ENCODE results near the gene ZBTB20.

ZBTB20 gene

GRCh38 chr3:115102046-115102445, 45.0 kb downstream of the ZBTB20 start:
- Histone ChIP-seq H3K27me3 (ENCODE audit: insufficient read depth, low read length) (no peaks in the 10 kb centered on the region), H3K9me3 (ENCODE audit: insufficient read depth, low read depth, low read length) (no peaks in the 10 kb centered on the region), H3K9ac (ENCODE audit: low read depth, low read length) (no peak overlapping the region), H3K4me1 (ENCODE audit: insufficient read depth, low read length) (peaks cover 11% of the 10 kb centered on the region), H3K27ac (ENCODE audit: low read depth, low read length) (no peak overlapping the region), H3K4me3 (ENCODE audit: low read length) (no peak overlapping the region), H3K36me3 (ENCODE audit: insufficient read depth, low read length) (no peaks in the 10 kb centered on the region)
- 84% methylated on average over 1 of the region's 2 CpGs for WGBS

DNA sequence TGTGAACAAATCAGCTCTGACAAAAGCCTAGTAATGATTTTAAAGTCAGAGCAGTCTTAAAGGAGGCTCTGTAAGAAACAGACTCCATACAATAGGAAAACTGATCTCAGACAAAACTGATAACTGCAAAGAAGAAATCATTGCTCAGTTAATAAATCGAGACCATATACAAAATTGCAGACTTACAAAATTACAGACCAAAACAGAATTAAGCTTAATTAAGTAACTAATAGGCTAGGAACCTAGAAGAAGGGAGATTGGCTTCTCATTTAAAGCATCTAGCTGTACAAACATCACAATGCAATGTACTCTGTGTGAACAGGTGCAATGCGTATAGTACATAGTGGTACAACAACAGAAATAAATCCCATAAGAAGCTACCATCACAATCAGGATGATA, 46.3 kb downstream of the ZBTB20 start:
- Histone ChIP-seq H3K9ac (ENCODE audit: low read depth, low read length) (no peak overlapping the region), H3K27ac (ENCODE audit: low read depth, low read length) (no peak overlapping the region), H3K9me3 (ENCODE audit: insufficient read depth, low read depth, low read length) (no peaks in the 10 kb centered on the region), H3K27me3 (ENCODE audit: insufficient read depth, low read length) (no peaks in the 10 kb centered on the region), H3K4me3 (ENCODE audit: low read length) (no peak overlapping the region), H3K4me1 (ENCODE audit: insufficient read depth, low read length) (peaks cover 11% of the 10 kb centered on the region), H3K36me3 (ENCODE audit: insufficient read depth, low read length) (no peaks in the 10 kb centered on the region)
- 90% methylated on average over 1 of the region's 2 CpGs for WGBS

DNA sequence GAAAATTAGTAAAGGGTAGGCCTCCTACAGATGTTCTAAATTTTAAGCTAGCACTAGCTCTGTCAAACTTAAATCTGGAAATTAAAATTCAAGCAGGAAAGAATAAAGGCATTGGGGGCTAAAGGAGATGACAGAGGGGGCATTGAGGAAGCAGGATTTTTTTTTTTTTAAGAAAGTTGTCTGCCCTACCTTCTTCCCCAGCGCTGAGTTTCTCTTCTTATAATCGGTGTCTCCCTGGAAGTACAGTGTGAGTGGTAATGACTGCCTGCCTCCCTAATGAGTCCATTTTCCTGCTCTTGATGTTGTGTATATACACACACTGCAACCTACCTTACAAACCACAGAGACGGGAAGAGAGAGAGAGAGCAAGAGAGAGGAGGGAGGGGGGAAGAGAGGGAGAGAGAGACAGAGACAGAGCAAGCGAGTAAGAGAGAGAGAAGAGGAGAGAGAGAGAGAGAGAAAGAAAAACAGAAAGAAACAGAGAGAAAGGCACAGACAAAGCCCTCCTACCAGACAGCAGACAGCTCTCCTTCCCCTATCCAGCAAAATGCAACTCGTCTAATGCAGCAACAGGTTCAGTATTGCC, 47.0 kb downstream of the ZBTB20 start:
- no peaks in the 10 kb centered on the region for H3K9me3 ChIP-seq (ENCODE audit: insufficient read depth, low read depth, low read length)
- peaks cover 11% of the 10 kb centered on the region for H3K4me1 ChIP-seq (ENCODE audit: insufficient read depth, low read length)
- 0 out of 2 replicates have a peak overlapping the region, but pooled peaks have one; percentile 9 for H3K4me3 ChIP-seq (ENCODE audit: low read length)
- H3K27ac ChIP-seq (ENCODE audit: low read depth, low read length) = no peak overlapping the region
- 36% methylated on average over 2 of the region's 5 CpGs for WGBS
- H3K27me3 ChIP-seq (ENCODE audit: insufficient read depth, low read length) = no peaks in the 10 kb centered on the region
- peak overlapping the region; percentile 65 for H3K9ac ChIP-seq (ENCODE audit: low read depth, low read length)
- no peaks in the 10 kb centered on the region for H3K36me3 ChIP-seq (ENCODE audit: insufficient read depth, low read length)

- Histone ChIP-seq H3K9me3 (ENCODE audit: insufficient read depth, low read depth, low read length) (no peaks in the 10 kb centered on the region), H3K4me3 (ENCODE audit: low read length) (no peak overlapping the region), H3K27ac (ENCODE audit: low read depth, low read length) (no peak overlapping the region), H3K36me3 (ENCODE audit: insufficient read depth, low read length) (no peaks in the 10 kb centered on the region), H3K4me1 (ENCODE audit: insufficient read depth, low read length) (peaks cover 11% of the 10 kb centered on the region), H3K9ac (ENCODE audit: low read depth, low read length) (peak overlapping the region; percentile 65), H3K27me3 (ENCODE audit: insufficient read depth, low read length) (no peaks in the 10 kb centered on the region)
- WGBS = 100% methylated on average over 3 of the region's 3 CpGs
These were observed 47.7 kb downstream of the ZBTB20 start for GRCh38 chr3:115099134-115099985.

GRCh38 chr3:115098354-115099073, 48.6 kb downstream of the ZBTB20 start:
- Histone ChIP-seq H3K27ac (ENCODE audit: low read depth, low read length) (no peak overlapping the region), H3K4me1 (ENCODE audit: insufficient read depth, low read length) (peaks cover 11% of the 10 kb centered on the region), H3K4me3 (ENCODE audit: low read length) (no peak overlapping the region), H3K36me3 (ENCODE audit: insufficient read depth, low read length) (no peaks in the 10 kb centered on the region), H3K27me3 (ENCODE audit: insufficient read depth, low read length) (no peaks in the 10 kb centered on the region), H3K9ac (ENCODE audit: low read depth, low read length) (no peak overlapping the region), H3K9me3 (ENCODE audit: insufficient read depth, low read depth, low read length) (no peaks in the 10 kb centered on the region)
- 94% methylated on average over 5 of the region's 7 CpGs for WGBS

DNA sequence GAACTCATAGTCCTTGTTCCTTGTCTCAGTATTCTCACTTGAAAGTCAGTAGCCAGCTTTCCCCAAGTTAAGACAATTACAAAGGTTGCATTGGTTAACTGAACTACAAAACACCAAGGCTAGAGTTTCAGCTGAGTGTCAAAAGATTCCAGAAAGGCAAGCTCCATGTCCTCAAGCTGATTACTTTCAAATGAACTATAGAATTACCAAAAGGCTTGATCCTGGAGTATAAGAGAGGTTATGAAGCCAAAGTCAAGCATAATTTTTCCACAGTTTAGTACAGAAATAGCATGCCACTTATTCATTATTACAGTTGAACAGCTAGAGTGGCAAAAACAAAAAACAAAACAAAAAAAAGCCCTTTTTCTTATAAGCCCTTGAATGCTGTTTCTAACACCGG, 51.9 kb downstream of the ZBTB20 start:
- no peaks in the 10 kb centered on the region for H3K36me3 ChIP-seq (ENCODE audit: insufficient read depth, low read length)
- no peak overlapping the region for H3K4me3 ChIP-seq (ENCODE audit: low read length)
- H3K9me3 ChIP-seq (ENCODE audit: insufficient read depth, low read depth, low read length) = no peaks in the 10 kb centered on the region
- no peak overlapping the region for H3K9ac ChIP-seq (ENCODE audit: low read depth, low read length)
- no peaks in the 10 kb centered on the region for H3K27me3 ChIP-seq (ENCODE audit: insufficient read depth, low read length)
- H3K4me1 ChIP-seq (ENCODE audit: insufficient read depth, low read length) = peaks cover 8% of the 10 kb centered on the region
- no CpG with 5 or more reads among the region's 1 CpG for WGBS
- H3K27ac ChIP-seq (ENCODE audit: low read depth, low read length) = no peak overlapping the region

DNA sequence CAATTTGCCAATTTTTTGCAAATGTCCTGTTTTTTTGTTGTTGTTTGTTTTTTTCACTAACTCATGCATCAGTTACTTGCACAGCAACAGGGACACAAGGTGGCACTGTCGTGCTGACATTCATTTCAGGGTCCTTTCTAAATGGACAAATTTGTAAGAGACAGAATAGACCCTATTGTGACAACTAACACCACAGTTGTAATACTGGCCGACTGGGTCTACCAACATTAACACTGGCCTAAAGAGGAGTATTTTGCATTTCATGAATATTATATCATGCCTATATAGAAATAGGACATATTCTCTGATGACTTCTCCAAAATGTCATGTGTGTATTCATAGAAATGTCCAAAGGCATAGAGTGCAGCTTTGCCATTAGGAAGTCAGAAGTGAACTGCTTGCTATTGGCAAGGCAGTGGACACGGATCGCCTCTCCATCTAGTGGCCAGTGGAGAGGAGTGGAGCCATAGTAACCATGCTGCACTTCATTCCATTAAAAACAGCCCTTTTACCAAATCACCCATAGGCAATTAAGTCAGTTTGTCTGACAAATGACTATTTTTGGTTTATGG, 54.8 kb downstream of the ZBTB20 start:
- H3K9ac ChIP-seq (ENCODE audit: low read depth, low read length) = no peak overlapping the region
- no peaks in the 10 kb centered on the region for H3K9me3 ChIP-seq (ENCODE audit: insufficient read depth, low read depth, low read length)
- no peaks in the 10 kb centered on the region for H3K27me3 ChIP-seq (ENCODE audit: insufficient read depth, low read length)
- no peak overlapping the region for H3K27ac ChIP-seq (ENCODE audit: low read depth, low read length)
- WGBS = 18% methylated on average over 3 of the region's 4 CpGs
- peaks cover 21% of the 10 kb centered on the region for H3K4me1 ChIP-seq (ENCODE audit: insufficient read depth, low read length)
- H3K36me3 ChIP-seq (ENCODE audit: insufficient read depth, low read length) = no peaks in the 10 kb centered on the region
- H3K4me3 ChIP-seq (ENCODE audit: low read length) = no peak overlapping the region

- WGBS = 88% methylated on average over 1 of the region's 1 CpG
These were observed 56.4 kb downstream of the ZBTB20 start for GRCh38 chr3:115090712-115091111.

GRCh38 chr3:115089481-115089880, 57.6 kb downstream of the ZBTB20 start:
- Histone ChIP-seq H3K36me3 (ENCODE audit: insufficient read depth, low read length) (no peaks in the 10 kb centered on the region), H3K9me3 (ENCODE audit: insufficient read depth, low read depth, low read length) (no peaks in the 10 kb centered on the region), H3K27ac (ENCODE audit: low read depth, low read length) (no peak overlapping the region), H3K27me3 (ENCODE audit: insufficient read depth, low read length) (no peaks in the 10 kb centered on the region), H3K9ac (ENCODE audit: low read depth, low read length) (no peak overlapping the region), H3K4me3 (ENCODE audit: low read length) (no peak overlapping the region), H3K4me1 (ENCODE audit: insufficient read depth, low read length) (peaks cover 21% of the 10 kb centered on the region)
- WGBS = 100% methylated on average over 1 of the region's 2 CpGs

More at GRCh38 chr3:115090712-115091111, 56.4 kb downstream of the ZBTB20 start:
- Histone ChIP-seq H3K4me1 (ENCODE audit: insufficient read depth, low read length) (peaks cover 21% of the 10 kb centered on the region), H3K27ac (ENCODE audit: low read depth, low read length) (no peak overlapping the region), H3K9me3 (ENCODE audit: insufficient read depth, low read depth, low read length) (no peaks in the 10 kb centered on the region), H3K9ac (ENCODE audit: low read depth, low read length) (no peak overlapping the region), H3K4me3 (ENCODE audit: low read length) (no peak overlapping the region), H3K36me3 (ENCODE audit: insufficient read depth, low read length) (no peaks in the 10 kb centered on the region), H3K27me3 (ENCODE audit: insufficient read depth, low read length) (no peaks in the 10 kb centered on the region)

DNA sequence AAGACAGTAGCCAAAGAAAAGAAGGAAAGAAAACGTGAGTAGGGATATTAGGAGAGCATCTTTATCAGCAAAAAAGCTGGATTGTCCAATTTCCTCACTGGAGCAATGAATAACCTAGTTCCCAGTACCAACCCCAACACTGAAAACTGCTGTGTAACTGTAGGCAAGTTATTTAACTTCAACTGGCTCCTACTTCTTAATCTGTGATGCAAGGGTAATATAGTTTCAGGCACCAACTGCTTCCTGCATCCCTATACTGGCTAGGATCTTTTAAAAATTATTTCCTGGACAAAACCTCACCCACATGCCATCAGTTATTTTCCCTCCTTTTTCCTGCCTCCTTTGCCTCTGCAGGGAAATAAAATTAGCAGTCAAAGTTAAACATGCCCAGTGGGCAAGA, 59.6 kb downstream of the ZBTB20 start:
- H3K9ac ChIP-seq (ENCODE audit: low read depth, low read length) = no peak overlapping the region

GRCh38 chr3:115086344-115086743, 60.7 kb downstream of the ZBTB20 start:
- Histone ChIP-seq H3K4me1 (ENCODE audit: insufficient read depth, low read length) (peaks cover 21% of the 10 kb centered on the region), H3K27me3 (ENCODE audit: insufficient read depth, low read length) (no peaks in the 10 kb centered on the region), H3K27ac (ENCODE audit: low read depth, low read length) (no peak overlapping the region), H3K9me3 (ENCODE audit: insufficient read depth, low read depth, low read length) (no peaks in the 10 kb centered on the region), H3K4me3 (ENCODE audit: low read length) (no peak overlapping the region), H3K36me3 (ENCODE audit: insufficient read depth, low read length) (no peaks in the 10 kb centered on the region), H3K9ac (ENCODE audit: low read depth, low read length) (no peak overlapping the region)
- WGBS = 96% methylated on average over 1 of the region's 2 CpGs

More for the DNA sequence above, 59.6 kb downstream of the ZBTB20 start:
- H3K27ac ChIP-seq (ENCODE audit: low read depth, low read length) = no peak overlapping the region
- WGBS = 80% methylated on average over 1 of the region's 1 CpG
- H3K4me3 ChIP-seq (ENCODE audit: low read length) = no peak overlapping the region
- H3K36me3 ChIP-seq (ENCODE audit: insufficient read depth, low read length) = no peaks in the 10 kb centered on the region
- no peaks in the 10 kb centered on the region for H3K27me3 ChIP-seq (ENCODE audit: insufficient read depth, low read length)
- H3K4me1 ChIP-seq (ENCODE audit: insufficient read depth, low read length) = peaks cover 21% of the 10 kb centered on the region
- H3K9me3 ChIP-seq (ENCODE audit: insufficient read depth, low read depth, low read length) = no peaks in the 10 kb centered on the region
